ENCODE results near the gene HRH4.

The HRH4 gene

GRCh38 chr18:24462838-24463775 lies 2.7 kb downstream of the HRH4 start:
- no peak for DNase-seq (ENCODE audit: low read depth in 4 of 4, low spot score in 1 of 4)

GRCh38 chr18:24465486-24465885 lies 5.0 kb downstream of the HRH4 start:
- no peak for DNase-seq (ENCODE audit: low read depth in 4 of 4, low spot score in 1 of 4)

DNA sequence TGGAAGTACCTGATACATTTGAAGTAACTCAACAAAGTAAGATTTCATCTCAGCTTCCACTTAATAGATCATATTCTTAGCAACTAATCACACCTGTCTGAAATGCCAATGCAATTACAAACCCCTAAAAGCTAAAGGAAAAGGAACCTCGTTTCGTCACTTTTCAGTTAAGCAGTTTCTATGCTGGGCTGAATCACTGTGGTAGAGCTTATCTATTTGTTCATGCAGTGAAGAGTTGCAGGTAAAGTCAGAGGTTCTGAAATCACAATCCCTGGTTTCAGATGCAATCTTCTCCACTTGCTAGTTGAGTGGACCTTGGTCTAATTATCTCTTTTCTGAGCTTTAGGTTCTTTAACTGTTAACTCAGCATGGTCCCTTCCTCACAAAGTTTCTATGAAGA lies 6.3 kb downstream of the HRH4 start:
- DNase-seq (ENCODE audit: low read depth in 4 of 4, low spot score in 1 of 4) = no peak

- DNase-seq (ENCODE audit: low read depth in 4 of 4, low spot score in 1 of 4) = no peak
These were observed 9.7 kb downstream of the HRH4 start for GRCh38 chr18:24470022-24470618.

DNA sequence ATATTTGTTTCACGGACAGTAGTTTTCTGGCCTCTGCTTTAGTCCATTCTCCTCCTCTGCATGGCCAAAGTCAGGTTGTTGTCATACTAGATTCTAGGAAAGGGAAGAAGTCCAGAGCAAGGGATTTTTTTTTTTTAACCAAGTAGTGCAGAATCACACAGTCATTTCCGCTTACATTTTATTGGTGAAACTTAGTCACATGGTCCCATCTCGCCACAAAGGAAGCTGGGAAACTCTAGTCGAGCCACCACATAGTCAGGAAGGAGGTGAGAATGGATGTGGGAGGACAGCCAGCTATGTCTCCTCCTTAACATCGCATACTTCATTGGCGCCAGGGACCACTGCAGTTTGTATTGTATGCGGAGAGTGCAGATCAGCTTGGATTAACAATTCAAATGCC lies 10.4 kb downstream of the HRH4 start:
- DNase-seq (ENCODE audit: low read depth in 4 of 4, low spot score in 1 of 4) = no peak

DNA sequence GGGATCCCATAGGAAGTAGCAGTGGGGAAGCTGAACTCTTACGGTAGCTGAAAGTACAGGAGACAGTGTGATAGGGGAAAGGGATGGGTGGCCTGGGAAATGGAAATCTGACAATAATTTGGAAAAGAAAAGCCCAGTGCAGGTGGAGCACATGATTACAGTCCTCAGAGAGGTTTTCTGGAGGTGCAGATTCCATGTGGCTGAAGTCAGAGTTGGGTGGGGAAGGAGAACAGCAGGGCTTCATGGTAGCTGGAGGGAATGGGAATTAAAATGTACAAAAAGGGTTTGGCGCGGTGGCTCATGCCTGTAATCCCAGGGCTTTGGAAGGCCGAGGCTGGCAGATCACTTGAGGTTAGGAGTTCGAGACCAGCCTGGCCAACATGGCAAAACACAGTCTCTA lies 12.2 kb downstream of the HRH4 start:
- no peak for DNase-seq (ENCODE audit: low read depth in 4 of 4, low spot score in 1 of 4)

GRCh38 chr18:24474406-24474805 lies 14.0 kb downstream of the HRH4 start:
- DNase-seq (ENCODE audit: low read depth in 4 of 4, low spot score in 1 of 4) = no peak

DNA sequence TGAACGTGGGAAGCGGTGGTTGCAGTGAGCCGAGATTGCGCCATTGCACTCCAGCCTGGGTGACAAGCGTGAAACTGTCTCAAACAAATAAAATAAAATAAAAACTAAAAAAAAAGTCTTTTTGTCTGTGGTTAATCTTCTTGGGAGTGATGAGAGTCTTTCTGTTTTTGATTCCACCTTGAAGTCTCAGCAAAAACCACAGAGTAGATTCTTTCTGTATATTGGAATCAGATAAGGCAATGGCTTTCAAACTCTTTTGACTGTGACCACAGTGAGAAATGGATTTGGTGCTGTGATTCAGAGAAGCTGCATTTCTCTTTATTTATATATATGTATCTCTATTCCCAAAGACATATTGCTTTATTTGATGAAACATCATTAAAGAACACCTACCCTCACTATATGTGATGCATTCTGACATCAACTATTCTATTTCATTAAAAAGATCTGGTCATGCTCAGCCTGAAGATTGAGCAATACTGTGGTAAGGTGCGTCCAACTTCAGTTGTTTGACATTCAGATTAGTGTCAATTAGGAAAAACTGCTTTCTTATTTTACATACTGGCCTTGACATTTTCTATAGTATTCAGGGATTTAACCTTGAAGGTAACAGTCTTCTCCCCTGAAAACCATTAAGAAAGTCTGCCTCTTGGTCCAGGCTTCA lies 15.6 kb downstream of the HRH4 start:
- no peak for DNase-seq (ENCODE audit: low read depth in 4 of 4, low spot score in 1 of 4)

- DNase-seq (ENCODE audit: low read depth in 4 of 4, low spot score in 1 of 4) = no peak
These were observed 18.9 kb downstream of the HRH4 start for GRCh38 chr18:24479371-24479770.

DNA sequence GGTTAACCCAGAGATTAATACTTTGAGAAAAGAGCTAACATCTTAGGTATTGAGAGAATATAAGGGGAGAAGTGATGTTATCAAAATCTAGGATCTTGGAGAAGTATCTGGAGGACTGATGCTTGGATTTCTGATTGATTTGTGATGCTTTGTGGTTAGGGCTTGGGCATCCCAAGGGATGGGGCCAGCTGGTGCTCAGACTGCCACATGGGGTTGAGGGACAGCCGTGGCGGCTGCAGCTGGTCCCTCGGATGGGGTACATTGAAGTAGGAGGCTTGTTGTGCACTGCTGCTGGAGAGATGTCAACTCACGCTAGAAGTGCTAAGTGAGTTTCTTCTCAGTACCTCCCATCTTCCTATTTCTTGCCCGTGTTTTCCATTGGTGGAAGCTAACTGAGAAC lies 22.4 kb downstream of the HRH4 start:
- no peak for DNase-seq (ENCODE audit: low read depth in 4 of 4, low spot score in 1 of 4)

DNA sequence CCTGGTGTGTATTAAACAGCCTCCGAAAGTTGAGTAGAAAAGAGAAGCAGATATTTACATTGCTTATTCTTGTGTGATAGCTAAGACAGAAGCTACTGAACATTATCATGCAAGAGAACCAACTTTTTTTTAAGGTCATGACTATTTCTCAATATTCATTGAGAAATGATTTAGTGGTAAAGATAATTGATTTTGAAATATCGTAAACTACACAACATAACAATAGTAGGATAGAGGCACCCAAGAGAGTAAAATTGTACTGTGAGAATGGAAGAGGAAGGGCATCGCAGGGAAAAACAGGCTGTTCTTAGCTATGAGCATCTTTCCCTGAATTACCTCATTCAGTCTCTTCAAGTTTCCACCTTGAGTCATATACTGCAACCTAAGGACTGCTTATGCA lies 25.2 kb downstream of the HRH4 start:
- no peak for DNase-seq (ENCODE audit: low read depth in 4 of 4, low spot score in 1 of 4)

GRCh38 chr18:24486684-24487083 lies 26.2 kb downstream of the HRH4 start:
- no peak for DNase-seq (ENCODE audit: low read depth in 4 of 4, low spot score in 1 of 4)

- no peak for DNase-seq (ENCODE audit: low read depth in 4 of 4, low spot score in 1 of 4)
These were observed 28.5 kb downstream of the HRH4 start for GRCh38 chr18:24488824-24489493.

DNA sequence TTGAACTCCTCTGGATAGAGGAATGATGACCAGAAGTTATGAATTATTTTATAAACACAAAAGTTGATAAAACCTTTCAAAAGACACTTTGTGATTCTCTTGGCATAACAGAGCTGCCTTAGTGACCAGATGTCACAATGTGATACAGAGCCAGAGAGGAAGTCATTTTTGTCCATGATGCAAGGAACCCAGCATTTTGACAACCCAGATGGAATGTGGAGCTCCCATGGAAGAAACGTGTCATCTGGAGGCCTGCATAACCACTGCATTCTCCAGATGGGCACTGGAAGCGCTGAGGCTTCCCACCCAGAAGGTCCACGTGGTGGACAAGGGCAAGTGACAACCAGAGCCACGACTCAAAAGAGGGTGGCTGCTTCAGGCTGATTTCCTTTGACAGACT lies 30.1 kb downstream of the HRH4 start:
- no peak for DNase-seq (ENCODE audit: low read depth in 4 of 4, low spot score in 1 of 4)

DNA sequence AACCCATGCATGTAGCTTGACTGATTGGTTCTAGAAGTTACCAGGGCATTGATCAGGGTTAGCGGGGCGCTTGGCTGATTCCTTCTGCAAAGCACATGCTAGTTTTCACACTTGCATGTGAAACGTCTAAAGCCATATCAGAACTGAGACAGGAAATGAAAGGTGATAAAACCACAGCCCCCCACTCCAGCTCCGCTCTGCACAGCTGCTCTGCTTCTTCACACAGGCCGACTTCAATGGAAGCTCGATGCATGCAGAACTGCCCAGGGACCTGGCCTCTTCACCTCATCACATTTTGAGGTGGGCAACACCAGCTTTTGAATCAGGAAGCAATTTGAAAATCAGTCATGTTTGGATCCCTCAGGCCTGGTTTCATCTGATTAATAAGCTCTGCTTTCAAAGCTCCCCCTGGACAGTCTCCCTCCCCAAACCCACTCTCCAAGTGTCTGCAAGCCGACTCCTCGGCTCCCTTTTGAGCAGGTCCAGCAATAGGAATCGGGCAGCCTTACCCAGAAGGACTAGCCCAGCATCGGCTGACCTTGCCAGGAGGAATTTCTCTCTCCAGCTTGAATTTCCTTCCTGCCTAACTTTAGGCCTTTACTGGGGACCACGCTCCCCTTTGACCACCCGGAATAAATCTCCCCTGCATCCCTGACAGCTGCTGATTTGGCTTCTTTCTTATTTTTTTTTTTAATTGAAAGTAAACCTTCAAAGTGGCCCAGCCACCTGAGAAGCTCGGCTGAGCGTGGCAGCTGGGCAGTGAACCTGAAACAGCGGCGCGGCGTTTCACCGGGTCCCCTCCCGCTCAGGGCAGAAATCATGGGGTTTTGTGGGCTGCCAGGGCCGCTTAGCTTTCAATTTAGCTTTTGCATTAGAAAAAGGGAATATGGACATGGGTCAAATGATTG lies 31.7 kb downstream of the HRH4 start:
- no peak for DNase-seq (ENCODE audit: low read depth in 4 of 4, low spot score in 1 of 4)

DNA sequence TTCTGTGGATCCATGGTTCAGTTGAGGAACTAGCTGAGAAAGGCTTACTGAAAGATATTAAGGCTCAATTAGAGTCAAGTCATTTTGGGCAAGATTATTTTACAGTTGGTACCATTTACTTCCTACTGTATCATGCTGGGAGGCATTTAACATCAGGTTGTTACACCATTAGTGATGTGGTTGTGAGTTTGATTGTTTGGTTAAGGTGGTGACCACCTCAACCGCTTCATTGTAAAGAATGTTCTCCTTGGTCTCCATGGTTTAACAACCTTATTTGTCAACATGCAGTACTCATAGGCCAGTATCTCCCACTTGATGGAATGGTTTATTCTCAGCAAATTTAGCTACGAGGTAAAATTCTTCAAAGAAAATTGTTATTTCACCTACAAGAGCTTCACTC lies 34.1 kb downstream of the HRH4 start:
- DNase-seq (ENCODE audit: low read depth in 4 of 4, low spot score in 1 of 4) = no peak

DNA sequence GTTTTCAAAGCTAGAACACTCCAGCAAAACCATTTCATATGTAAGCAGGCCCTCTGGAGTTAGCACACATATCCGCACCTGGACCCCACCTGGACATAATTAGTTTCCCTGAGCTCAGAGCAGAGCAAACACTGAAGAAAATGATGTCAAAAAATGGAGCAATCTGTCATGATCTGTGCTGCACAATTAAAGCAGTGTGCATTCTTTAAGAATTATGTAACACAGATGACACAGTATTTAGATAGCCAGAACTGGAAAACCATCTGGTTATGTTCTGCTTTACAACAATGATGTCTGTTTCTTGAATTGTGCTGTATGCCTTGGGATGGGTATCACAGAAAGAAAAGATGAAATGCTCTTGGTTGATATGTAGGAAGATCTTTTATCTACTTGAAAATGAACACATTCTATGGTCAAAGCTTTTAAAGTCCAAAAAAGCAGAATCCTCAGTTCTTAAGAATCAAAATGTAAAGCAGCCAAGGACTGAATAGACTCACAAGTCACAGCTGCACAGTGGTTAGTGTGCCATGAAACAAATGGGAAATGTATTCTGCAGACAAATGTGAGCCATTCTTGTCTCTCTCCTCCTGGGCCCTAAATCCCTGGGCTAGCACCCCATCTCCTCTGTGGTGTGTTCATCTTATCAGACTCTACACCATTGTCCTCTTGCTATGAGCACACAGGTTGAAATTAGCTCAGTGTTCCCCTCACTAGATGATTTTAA lies 36.8 kb downstream of the HRH4 start:
- DNase-seq (ENCODE audit: low read depth in 4 of 4, low spot score in 1 of 4) = no peak

GRCh38 chr18:24499814-24500213 lies 39.4 kb downstream of the HRH4 start:
- DNase-seq (ENCODE audit: low read depth in 4 of 4, low spot score in 1 of 4) = no peak

DNA sequence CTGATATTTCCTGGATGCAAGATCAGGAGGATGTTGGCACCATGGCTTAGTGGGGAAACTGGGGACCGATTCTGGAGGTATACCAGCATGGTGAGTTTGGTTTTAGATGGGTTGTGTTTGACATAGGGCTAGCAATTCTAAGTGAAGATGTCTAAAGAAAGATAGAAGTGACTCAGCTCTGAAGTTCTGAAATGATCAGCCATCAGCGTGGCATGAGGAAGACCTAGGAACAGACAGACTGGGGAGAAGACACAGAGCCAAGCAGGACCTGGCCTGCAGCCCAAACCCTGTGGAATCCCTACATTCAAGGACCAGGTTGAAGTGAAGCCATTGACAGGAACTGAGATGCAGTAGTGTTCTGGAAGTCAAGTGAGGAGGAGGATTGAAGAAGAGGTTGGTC lies 39.8 kb downstream of the HRH4 start:
- DNase-seq (ENCODE audit: low read depth in 4 of 4, low spot score in 1 of 4) = no peak

GRCh38 chr18:24500766-24501165 lies 40.3 kb downstream of the HRH4 start:
- DNase-seq (ENCODE audit: low read depth in 4 of 4, low spot score in 1 of 4) = no peak

All from stimulated activated CD4-positive, alpha-beta T cell treated with anti-CD3 and anti-CD28 coated beads, Interleukin-1b, Interleukin-23, amount 100 ng/mL, for 24 hours (primary cell).